ENCODE measurements around the gene DMRTC2. TPM values are rescaled to one million over a fixed set of nuclear protein-coding genes. Genes with fewer than 3 reads are reported as not detected.

The DMRTC2 gene
- polyA plus RNA-seq, 1 donor (not counting 4 experiments of a cell fraction or from before 2014, with no cell fraction given): not detected

DNA sequence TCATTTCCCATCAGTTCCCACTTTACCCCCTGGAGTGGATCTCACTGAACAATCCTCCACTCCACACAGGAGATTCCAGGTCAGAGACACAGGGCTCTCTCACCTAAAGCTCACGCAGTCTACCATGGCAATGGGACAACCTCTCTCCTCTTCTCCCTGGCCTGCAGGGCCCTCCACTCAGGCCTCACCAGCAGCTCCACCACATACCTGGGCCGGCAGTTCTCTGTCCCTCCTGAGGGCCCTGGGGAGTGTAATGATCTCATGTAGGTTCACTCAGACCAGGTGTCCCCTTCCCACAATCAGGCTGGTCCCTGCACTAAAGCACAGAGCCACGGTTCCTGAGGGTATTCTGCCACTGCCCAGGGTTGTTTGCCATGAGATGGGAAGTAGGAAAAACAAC lies 32.9 kb upstream of the DMRTC2 start:
- H3K36me3 ChIP-seq (ENCODE audit: control insufficient read depth in 2 of 2, extremely low read depth in 1 of 2, insufficient read depth in 2 of 2, low read length in 2 of 2): no peaks in the 10 kb centered on the region
- dilution Hi-C loops (cut with MboI; ENCODE audit: extremely low pct_ligation_motif_present, low sequenced_read_pairs): no loop called here
- H4K20me1 ChIP-seq (ENCODE audit: control insufficient read depth, extremely low read depth, insufficient read depth, low read length): no peaks in the 10 kb centered on the region
- H3K27me3 ChIP-seq (ENCODE audit: control insufficient read depth, extremely low read depth, insufficient read depth, low read length): peaks cover 6% of the 10 kb centered on the region
- no peak for DNase-seq (ENCODE audit: low read depth, low spot score)
- no peak overlapping the region for H3K4me3 ChIP-seq (ENCODE audit: control insufficient read depth in 2 of 3, extremely low read depth in 1 of 3, insufficient read depth in 2 of 3, low read depth in 1 of 3, low read length in 3 of 3)
- TF ChIP-seq EZH2 (IDR thresholded peaks at IDR 0.05; ENCODE audit: low read length): no peak
- TF ChIP-seq, protein P1, sequence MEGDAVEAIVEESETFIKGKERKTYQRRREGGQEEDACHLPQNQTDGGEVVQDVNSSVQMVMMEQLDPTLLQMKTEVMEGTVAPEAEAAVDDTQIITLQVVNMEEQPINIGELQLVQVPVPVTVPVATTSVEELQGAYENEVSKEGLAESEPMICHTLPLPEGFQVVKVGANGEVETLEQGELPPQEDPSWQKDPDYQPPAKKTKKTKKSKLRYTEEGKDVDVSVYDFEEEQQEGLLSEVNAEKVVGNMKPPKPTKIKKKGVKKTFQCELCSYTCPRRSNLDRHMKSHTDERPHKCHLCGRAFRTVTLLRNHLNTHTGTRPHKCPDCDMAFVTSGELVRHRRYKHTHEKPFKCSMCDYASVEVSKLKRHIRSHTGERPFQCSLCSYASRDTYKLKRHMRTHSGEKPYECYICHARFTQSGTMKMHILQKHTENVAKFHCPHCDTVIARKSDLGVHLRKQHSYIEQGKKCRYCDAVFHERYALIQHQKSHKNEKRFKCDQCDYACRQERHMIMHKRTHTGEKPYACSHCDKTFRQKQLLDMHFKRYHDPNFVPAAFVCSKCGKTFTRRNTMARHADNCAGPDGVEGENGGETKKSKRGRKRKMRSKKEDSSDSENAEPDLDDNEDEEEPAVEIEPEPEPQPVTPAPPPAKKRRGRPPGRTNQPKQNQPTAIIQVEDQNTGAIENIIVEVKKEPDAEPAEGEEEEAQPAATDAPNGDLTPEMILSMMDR (optimal IDR thresholded peaks at IDR 0.05 in 1 of 3, IDR thresholded peaks at IDR 0.05 in 1 of 3, conservative IDR thresholded peaks at IDR 0.05 in 1 of 3; ENCODE audit: extremely low read depth in 1 of 3, insufficient read depth in 2 of 3, low read length in 3 of 3): no peak
- no peaks in the 10 kb centered on the region for H3K9me1 ChIP-seq (ENCODE audit: control insufficient read depth, extremely low read depth, insufficient read depth, low read length)
- no peaks in the 10 kb centered on the region for H3K79me2 ChIP-seq (ENCODE audit: control insufficient read depth, insufficient read depth, low read length)
- no peaks in the 10 kb centered on the region for H3K9me3 ChIP-seq (ENCODE audit: control insufficient read depth, low read depth, low read length)
- no peak overlapping the region for H3K4me2 ChIP-seq (ENCODE audit: control insufficient read depth, extremely low read depth, insufficient read depth, low read depth, low read length)
- H3K27ac ChIP-seq (ENCODE audit: control insufficient read depth, insufficient read depth, low read length): no peak overlapping the region
- no peaks in the 10 kb centered on the region for H3K4me1 ChIP-seq (ENCODE audit: control insufficient read depth, extremely low read depth, insufficient read depth, low read length)
- H3K9ac ChIP-seq (ENCODE audit: control insufficient read depth, extremely low read depth, insufficient read depth, low read length): no peak overlapping the region
- no peak for FAIRE-seq
- H2AFZ ChIP-seq (ENCODE audit: control insufficient read depth, low read length): no peak overlapping the region

- H3K9me1 ChIP-seq (ENCODE audit: control insufficient read depth, extremely low read depth, insufficient read depth, low read length): no peaks in the 10 kb centered on the region
- no peaks in the 10 kb centered on the region for H3K36me3 ChIP-seq (ENCODE audit: control insufficient read depth in 2 of 2, extremely low read depth in 1 of 2, insufficient read depth in 2 of 2, low read length in 2 of 2)
- no peak overlapping the region for H2AFZ ChIP-seq (ENCODE audit: control insufficient read depth, low read length)
- no peak overlapping the region for H3K4me2 ChIP-seq (ENCODE audit: control insufficient read depth, extremely low read depth, insufficient read depth, low read depth, low read length)
- H3K27ac ChIP-seq (ENCODE audit: control insufficient read depth, insufficient read depth, low read length): no peak overlapping the region
- no peaks in the 10 kb centered on the region for H3K79me2 ChIP-seq (ENCODE audit: control insufficient read depth, insufficient read depth, low read length)
- H4K20me1 ChIP-seq (ENCODE audit: control insufficient read depth, extremely low read depth, insufficient read depth, low read length): no peaks in the 10 kb centered on the region
- DNase-seq (ENCODE audit: low read depth, low spot score) (no peak), FAIRE-seq (no peak)
- H3K9me3 ChIP-seq (ENCODE audit: control insufficient read depth, low read depth, low read length): no peaks in the 10 kb centered on the region
- peaks cover under 1% of the 10 kb centered on the region for H3K27me3 ChIP-seq (ENCODE audit: control insufficient read depth, extremely low read depth, insufficient read depth, low read length)
- H3K4me3 ChIP-seq (ENCODE audit: control insufficient read depth in 2 of 3, extremely low read depth in 1 of 3, insufficient read depth in 2 of 3, low read depth in 1 of 3, low read length in 3 of 3): no peak overlapping the region
- no peak overlapping the region for H3K9ac ChIP-seq (ENCODE audit: control insufficient read depth, extremely low read depth, insufficient read depth, low read length)
- dilution Hi-C loops (cut with MboI; ENCODE audit: extremely low pct_ligation_motif_present, low sequenced_read_pairs): no loop called here
- TF ChIP-seq EZH2 (IDR thresholded peaks at IDR 0.05; ENCODE audit: low read length): no peak
- TF ChIP-seq, protein P1 (optimal IDR thresholded peaks at IDR 0.05 in 1 of 3, IDR thresholded peaks at IDR 0.05 in 1 of 3, conservative IDR thresholded peaks at IDR 0.05 in 1 of 3; ENCODE audit: extremely low read depth in 1 of 3, insufficient read depth in 2 of 3, low read length in 3 of 3): no peak
- H3K4me1 ChIP-seq (ENCODE audit: control insufficient read depth, extremely low read depth, insufficient read depth, low read length): no peaks in the 10 kb centered on the region
These were observed 30.9 kb upstream of the DMRTC2 start for GRCh38 chr19:41813911-41814310.

Data from keratinocyte (primary cell).